MV-4-11 (cell line): ENCODE data around the gene KRTAP10-7.
"Not testable (repeated sequence)": the region's sequence is repeated elsewhere in the genome, so short reads cannot be mapped to it uniquely, and the experiment has no call there.

ENCODE experiments used
- DNase-seq: peaks from one replicate; lab custom pipeline; 2025; lab: John Stamatoyannopoulos, UW

The KRTAP10-7 gene

DNA sequence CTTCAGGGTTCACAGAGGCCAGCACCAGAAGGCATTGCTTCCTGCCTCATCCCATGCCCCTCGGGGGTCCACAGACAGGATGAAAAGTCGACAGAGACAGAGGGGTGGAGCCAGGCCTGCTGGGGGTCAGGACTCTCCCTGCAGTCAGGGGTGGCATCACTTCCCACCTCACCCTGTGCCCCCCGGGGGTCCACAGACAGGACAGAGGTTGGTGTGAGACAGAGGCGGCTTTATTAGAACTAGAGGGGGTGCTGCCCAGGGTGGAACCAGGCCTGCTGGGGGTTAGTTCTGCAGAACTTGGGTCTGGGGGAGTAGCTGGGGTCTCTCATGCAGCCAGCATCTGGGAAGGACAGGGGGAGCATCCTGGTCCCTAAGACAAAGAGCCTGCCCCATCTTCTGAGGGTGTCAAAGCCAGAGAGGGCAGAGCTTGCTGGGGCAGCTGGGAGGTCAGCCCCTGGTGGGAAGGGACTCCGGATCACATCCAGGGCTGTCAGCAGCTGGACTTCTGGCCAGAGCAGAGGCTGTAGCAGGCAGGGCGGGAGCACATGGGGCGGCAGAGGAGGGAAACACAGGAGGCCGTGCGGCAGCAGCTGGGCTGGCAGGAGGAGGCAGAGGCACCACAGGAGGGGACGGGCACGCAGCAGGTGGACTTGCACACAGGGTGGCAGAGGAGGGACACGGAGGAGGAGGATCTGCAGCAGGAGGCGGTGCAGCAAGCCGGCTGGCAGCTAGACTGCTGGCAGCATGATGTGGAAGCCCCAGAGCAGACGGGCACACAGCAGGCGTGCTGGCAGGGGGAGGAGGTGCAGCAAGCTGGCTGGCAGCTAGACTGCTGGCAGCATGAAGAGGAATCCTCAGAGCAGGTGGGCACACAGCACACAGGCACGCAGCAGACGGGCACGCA lies 9.2 kb upstream of the KRTAP10-7 start:
- DNase-seq, result not testable (repeated sequence)

DNA sequence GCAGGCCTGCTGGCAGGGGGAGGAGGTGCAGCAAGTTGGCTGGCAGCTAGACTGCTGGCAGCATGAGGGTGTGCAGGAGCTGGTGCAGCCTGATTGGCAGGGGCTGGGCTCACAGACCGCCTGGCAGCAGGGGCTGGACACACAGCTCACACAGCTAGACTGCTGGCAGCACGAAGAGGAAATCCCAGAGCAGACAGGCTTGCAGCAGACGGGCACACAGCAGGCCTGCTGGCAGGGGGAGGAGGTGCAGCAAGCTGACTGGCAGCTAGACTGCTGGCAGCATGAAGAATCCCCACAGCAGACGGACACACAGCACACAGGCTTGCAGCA lies 8.6 kb upstream of the KRTAP10-7 start:
- not testable (repeated sequence) for DNase-seq

DNA sequence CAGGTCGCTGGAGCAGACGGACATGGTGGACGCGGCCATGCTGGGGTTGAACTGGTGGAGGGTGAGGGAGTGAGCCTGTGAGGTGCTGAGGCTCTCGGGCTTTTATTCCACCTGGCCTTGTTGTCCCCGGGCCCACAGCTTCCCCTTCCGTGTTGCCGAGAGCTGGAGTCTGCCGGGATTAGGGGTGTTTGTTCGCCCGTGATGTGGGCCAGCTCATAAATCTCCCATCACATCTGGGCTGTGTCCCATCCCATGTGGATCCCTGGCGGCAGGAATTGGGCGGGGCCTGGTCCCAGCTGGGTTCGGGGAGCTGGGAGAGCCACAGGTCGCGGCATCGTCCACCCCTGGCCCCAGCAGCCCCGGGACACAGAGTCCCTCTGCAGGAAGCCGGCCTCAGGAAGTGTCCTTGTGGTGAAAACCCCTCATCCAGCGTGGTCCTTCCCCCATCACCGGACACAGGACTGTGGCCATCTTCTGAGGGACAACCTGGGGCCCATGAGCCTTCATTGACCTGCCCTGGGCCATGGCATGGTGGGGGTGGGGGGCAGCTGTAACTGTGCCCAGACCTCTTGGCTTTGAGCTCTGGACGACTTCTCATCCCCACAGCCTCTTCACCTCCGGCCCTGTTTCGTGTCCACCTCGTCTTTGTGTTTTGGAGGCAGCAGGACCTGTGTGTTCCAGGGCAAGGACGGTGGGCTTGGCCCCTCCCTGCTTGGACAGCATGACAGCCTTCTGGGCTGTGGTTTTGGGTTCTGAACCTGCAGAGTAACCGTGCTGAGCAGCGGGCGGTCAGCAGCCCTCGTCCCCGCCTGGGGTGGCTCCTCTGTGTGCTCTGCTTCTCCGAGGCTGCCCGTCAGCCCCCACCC lies 7.7 kb upstream of the KRTAP10-7 start, which contains the start of gene KRTAP10-6:
TSS of gene KRTAP10-6 (minus strand) at position 60 of the 866 bp plus-strand sequence. CDS start at position 39, 21 bp downstream.
- no peak for DNase-seq

DNA sequence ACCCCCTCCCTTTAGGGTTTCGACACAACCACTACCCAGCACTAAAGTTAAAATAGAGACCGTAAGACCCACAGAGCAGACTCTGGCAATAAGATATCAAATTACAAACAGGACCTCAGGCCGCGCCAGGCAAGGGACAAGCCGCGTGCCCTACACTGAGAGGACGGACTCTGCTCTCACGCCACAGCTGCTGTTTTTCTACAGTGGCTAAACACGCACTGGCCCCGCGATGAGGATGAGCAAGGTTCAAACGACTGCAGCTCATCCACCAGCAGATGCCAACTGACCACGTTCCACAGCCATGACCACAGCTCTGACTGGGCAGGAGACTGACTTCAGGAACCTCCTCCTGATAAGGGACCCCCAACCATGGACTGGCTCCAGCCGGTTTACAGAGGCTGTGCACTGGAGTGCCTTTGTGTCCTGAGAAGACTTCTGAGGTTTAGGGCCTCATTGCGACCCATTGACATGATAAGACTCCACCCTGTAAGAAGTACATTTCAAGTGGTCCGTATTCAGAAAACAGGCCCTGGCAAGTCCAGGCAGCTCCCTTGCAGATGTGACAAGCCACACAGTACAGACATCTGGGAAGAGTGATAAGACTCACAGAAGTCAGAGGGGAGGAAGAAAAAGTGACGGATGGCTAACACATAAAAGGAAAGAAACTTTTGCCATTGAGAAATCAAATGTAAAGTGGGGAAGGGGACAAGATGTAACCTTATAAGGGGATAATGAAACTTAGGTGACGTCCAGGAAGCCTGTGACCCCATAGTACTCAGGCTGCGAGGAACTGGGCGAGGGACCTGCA lies 6.6 kb upstream of the KRTAP10-7 start:
- peak; percentile 31 for DNase-seq

DNA sequence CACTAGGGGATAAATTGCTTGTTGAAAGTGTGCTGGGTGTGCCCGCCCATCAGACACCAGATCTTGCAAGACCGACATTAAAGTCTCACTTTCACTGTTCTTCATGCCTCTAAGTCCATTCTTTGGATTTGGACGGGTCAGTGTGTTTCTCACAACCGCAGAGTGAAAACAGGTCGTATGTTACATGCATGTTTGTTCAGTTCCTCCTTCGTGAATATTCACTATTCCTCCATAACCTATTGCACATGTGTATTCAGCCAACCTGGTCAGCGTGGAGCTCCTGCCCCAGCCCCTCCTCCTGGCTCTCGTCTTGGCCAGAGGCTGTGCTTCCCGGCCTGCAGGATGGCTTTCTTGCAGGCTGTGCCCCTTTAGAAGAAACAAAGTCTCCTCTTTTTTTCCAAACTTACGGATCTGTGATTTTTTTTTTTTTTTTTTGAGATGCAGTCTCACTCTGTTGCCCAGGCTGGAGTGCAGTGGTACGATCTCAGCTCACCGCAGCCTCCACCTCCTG lies 5.9 kb upstream of the KRTAP10-7 start:
- DNase-seq, result no peak

DNA sequence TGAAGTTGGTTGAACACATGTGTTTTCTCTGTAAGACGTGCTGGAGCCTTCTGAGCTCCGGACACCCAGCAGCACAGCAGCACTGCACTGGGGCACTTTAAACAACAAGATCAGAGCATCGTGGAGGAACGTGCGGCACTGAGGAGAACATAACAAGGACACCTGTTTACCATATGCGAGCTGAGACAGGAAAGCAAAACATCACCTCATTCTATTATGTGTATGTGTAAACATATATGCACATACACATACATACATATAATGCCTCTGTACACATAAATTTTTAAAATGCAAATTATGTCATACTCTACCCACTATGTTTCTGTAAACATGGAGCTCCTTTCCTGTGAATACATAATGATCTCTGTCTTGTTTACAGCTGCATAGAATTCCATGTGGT lies 4.9 kb upstream of the KRTAP10-7 start:
- DNase-seq, result no peak

DNA sequence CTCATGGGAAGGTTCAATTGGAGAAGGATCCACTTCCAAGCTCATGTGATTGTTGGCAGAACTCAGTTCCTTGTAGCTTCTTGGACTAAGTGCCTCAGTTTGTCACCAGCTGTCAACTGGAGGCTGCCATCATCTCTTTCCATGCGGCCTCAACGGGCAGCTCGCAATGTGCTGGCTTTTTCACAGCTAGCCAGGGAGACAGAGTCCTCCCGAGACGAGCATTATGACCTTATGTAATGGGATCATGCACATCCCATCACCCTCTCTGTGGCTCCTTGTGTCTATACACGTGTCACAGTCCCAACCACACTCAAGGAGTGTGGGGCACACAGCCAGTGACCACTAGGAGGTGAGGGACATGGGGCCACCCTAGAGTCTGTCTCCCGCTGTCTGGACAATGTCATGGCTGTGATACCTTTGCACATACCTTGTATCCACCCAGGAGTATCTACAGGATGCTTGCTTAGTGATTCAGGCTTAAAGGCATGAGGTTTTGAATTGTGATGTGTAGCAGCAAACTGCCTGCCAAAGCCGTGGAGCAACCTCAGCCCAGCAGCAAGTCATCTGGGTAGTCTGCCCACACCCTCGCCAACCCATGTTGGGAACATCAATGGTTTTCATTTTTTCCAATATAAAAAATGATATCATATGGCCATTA lies 4.2 kb upstream of the KRTAP10-7 start:
- no peak for DNase-seq

DNA sequence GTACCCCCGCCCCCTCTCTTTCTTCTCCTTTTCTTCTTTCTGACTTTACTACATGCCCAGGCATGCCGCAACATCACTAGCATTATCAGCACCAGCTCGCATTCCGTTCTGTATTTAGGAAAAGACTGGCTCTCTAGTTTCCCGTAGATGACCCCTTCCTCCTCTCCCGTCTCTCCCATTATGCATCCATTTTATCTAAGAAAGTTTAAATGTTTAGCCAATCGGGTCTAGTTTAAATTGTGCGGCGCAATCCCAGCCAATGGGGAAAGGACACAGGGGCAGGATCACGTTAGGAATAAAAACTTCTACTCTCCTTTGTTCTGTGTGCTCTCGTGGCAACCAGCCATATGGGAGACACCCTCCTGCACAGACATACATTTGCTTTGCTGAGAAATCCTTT lies 2.3 kb upstream of the KRTAP10-7 start:
- DNase-seq, result no peak

DNA sequence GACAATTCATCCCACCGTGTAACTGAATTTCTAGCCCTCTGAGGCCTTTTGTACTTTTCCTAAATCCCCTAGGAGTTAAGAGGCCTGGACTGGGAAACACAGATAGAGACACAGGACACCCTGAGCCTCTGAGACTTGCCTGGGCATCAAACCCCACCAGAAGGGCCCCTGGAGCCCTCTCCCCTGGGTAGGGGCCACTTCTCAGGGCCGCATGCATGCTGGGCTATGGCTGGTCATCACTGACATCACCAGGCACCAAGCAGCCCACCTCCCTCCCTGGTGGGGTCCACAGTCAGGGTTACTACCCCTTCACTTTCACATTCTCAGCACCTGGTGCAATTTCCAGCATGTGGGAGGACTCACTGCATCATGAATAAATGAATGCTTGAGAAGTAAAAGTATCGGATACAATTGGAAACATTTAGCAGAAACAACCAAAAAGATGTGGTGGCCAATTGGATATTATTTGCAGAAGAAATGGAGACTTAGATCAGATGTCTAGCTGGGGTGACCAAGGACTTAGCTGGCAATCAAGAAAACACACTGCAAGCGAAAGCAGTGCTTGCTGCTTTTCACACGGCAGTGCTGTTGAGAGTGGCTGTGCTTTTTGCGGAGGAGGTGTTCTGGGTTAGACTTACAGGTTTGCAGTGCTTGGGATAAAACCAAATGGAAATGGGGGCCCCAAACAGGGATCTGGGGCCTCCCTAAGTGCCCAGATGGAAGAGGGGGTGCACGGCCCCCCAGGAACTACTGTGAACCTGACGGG lies 950 bp upstream of the KRTAP10-7 start:
- no peak for DNase-seq

DNA sequence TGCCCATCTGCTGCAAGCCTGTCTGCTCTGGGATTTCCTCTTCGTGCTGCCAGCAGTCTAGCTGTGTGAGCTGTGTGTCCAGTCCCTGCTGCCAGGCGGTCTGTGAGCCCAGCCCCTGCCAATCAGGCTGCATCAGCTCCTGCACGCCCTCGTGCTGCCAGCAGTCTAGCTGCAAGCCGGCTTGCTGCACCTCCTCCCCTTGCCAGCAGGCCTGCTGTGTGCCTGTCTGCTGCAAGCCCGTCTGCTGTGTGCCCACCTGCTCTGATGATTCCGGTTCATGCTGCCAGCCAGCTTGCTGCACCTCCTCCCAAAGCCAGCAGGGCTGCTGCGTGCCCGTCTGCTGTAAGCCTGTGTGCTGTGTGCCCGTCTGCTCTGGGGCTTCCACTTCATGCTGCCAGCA lies 694 bp downstream of the KRTAP10-7 start:
- DNase-seq, result not testable (repeated sequence)

DNA sequence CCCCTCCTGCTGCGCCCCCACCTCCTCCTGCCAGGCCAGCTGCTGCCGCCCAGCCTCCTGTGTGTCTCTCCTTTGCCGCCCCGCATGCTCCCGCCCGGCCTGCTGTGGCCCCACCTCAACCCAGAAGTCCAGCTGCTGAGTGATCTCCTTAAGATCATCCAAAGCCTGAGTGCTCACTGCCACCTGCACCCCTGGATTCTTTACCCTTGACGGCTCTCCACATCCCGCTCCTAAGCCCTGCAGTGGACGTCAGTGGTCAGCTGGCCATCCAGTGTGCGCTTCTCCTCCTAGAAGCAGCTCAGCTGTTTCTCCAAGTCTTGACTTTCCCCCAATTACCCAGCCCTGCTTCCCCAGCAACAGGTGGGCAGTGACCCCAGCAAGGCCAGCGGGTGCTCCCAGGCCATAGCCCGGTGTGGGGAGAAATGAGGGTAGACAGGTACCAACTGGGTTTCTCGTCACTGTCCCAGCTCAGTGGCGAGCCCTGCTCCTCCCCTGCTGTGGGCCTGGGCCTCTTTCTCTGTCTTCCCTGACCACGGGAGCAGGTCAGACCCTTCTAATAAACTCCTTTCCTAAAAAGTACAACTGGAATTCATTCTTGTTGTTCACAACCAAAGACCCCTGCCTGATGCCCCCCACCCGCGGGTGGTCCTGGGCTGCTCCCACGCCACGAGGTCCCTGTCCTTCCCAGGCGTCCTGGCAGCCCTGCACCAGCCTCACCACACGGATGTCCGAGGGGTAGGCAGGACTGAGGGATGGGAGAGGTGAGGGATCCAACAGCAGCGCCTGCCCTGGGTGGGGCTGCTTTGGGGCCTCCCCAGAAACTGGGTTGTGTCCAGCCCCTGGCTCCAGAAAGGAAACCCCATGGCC lies 1.4 kb downstream of the KRTAP10-7 start:
- no peak for DNase-seq

DNA sequence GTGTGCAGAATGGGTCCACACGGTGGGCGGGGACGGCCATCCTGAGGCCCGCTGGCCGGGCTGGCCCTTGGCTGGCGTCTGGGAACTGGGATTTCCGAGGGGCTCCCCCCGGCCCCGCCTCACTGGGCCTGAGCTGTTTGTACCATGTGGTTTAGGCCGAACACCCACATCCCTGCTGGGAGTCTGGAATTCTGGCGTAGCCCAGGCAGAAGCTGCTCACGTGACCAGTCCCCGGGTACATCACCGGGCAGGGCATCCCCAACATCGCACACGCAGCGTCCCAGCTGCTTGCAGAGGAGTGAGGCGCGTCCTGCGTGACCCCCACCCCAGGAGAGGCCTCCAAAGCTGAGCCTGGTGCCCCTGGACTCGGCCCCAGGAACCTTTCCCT lies 2.1 kb downstream of the KRTAP10-7 start:
- no peak for DNase-seq

DNA sequence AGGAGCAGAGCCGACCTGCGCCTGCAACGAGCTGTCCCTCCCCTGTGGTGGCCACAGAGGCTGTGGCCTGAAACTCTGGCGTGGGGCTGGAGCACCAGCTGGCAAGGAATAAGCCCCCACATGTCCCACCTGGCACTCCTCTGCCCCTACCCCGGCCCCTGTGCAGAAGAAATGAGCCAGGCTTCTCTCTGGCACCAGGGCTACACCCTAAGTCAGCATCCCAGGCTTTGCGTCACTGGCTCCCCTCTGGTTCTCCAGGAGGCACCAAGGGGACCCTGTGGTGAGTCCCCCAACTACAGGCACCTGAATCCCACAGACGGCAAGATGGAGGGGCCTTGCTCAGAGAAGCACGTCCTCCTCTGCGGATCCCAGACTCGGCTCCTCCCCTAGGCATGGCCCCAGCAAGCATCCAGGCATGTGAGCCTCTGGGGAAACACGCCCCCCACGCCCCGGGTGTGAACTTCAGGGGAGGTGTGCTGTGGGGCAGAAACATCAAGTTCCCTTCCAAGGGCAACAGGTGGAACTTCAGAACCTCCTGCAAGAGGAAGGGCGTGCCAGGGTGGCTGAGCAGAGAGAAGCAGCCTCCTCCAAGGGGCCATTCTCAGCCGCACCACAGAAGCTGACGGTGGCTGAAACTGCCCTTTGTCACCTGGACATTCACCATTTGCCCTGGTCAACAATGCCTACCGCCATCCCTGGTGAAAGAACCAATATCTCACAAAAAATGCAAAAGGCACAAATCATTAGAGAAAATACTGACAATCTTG lies 2.9 kb downstream of the KRTAP10-7 start:
- no peak for DNase-seq

DNA sequence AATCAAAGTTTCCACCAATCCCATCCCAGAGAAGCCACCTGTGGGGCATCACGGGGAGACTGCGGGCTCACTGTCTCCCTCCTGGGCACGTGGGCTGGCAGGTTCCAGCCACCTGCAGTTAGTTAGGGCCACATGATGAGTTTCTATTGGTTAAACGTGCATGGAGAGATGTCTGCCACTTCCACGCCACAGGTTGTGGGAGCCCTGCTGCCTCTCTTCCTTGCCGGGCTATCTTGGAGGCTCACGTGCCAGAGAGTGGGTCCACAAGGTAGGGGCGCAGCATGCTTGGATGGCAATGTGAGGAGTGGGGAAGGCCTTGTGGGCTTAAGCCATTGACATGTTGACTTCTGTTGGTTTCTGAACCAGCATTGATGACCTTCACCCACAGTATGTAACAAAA lies 3.5 kb downstream of the KRTAP10-7 start:
- DNase-seq, result no peak

DNA sequence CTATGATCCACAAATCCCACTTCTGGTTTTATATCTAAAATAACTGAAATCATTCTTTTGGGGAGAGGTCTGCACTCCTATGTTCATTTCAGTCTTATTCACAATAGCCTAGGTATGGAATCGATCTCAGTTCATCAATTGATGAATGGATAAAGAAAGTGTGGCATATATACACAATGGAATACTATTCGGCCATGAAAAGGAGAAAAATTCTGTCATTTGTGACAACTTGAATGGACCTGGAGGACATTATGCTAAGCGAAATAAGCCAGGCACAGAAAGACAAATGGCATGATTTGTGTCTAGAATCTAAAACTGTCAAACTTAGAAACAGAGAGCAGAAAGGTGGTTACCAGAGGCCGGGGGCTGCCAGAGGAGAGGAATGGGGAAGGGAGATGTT lies 6.1 kb downstream of the KRTAP10-7 start:
- no peak for DNase-seq

DNA sequence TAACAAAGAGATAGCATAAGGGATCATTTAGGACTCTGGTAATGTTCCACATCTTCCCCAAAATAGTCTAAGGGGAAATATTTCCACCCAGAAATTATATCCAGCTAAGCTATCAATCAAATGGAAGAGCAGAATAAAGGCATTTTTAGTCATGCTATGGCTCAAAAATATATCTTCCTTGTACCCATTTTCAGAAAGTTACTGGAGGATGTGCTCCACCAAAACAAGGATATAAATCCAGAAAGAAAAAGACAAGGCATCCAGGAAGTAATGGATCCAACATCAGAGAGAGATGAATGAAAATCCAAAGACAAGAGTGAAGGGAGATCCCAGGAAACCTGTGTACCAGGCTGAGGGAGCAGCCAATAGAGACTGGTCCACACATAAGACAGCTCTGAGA lies 8.8 kb downstream of the KRTAP10-7 start:
- DNase-seq, result no peak

DNA sequence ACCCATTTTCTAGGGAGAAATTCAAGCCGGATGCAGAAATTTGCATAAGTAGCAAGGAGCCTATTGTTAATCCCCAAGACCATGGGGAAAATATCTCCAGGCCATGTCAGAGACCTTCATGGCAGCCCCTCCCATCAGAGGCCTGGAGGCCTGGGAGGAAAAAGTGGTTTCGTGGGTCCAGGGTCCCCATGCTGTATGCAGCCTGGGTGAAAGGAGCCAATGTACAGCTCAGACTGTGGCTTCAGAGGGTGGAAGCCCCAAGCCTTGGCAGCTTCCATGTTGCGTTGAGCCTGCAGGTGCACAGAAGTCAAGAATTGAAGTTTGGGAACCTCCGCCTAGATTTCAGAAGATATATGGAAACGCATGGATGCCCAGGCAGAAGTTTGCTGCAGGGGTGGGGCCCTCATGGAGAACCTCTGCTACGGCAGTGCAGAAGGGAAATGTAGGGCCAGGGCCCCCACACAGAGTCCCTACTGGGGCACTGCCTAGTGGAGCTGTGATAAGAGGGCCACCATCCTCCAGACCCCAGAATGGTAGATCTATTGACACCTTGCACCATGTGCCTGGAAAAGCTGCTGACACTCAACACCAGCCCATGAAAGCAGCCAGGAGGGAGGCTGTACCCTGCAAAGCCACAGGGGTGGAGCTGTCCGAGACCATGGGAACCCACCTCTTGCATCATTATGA lies 9.9 kb downstream of the KRTAP10-7 start:
- not testable (repeated sequence) for DNase-seq

DNA sequence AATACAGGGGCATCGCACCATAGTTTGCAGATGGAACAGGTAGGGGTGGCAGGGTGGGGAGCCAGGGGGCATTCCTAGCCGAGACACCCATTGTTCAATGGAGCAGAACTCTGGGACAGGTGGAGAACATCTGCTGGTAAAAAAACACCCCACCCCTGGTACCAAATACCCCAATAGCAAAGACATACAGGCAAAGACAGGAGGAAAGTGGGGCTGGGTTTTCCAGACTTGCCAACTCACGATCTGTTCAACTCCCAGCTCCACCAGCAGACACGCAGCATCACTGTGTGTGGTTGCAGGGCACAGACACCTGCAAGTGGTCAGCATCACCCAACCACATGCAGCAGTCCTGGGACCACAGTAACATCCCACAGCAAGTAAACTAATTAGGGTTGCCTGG lies 11.2 kb downstream of the KRTAP10-7 start:
- DNase-seq, result no peak
